Measurements from ENCODE around the gene GNL3. TPM values are rescaled to one million over a fixed set of nuclear protein-coding genes. Genes with fewer than 3 reads are reported as not detected.

GNL3 gene
- total and polyA plus RNA-seq, 5 experiments from 2014 or later = 41.8 to 109 (median 77.5) TPM

GRCh38 chr3:52707585-52707984 lies 21.8 kb downstream of the GNL3 start:
- peaks cover 0 to 30% (median 2%) of the 10 kb centered on the region in 3 donors for H3K36me3 Mint-ChIP-seq
- no peaks in the 10 kb centered on the region for H3K9me3 Mint-ChIP-seq
- H3K4me3 Mint-ChIP-seq = peak overlapping the region; percentile 43 to 94 (median 73)
- DNase-seq (no peak), ATAC-seq (no peak)
- POLR2A ChIA-PET = interaction anchor here (5.7 kb wide), 1 partner anchor 12 kb away, joined by 43 read pairs; no protein-coding TSS in a partner anchor
- peaks cover 14 to 47% (median 33%) of the 10 kb centered on the region in 4 donors for H3K4me1 Mint-ChIP-seq
- peak overlapping the region in 8 of 10 donors; percentile 62 to 85 (median 79) for H3K27ac Mint-ChIP-seq
- no peaks in the 10 kb centered on the region for H3K27me3 Mint-ChIP-seq

- Mint-ChIP-seq H3K4me1 (peaks cover 9 to 29% (median 16%) of the 10 kb centered on the region in 4 donors), H3K36me3 (peaks cover 0 to 33% (median 2%) of the 10 kb centered on the region in 3 donors), H3K4me3 (no peak overlapping the region), H3K27ac (peak overlapping the region in 5 of 10 donors; percentile 13 to 87 (median 32)), H3K9me3 (no peaks in the 10 kb centered on the region), H3K27me3 (no peaks in the 10 kb centered on the region)
- no peak for DNase-seq
- POLR2A ChIA-PET = no interaction called here
- no peak for ATAC-seq
These were observed 24.7 kb downstream of the GNL3 start for GRCh38 chr3:52710512-52710911.

DNA sequence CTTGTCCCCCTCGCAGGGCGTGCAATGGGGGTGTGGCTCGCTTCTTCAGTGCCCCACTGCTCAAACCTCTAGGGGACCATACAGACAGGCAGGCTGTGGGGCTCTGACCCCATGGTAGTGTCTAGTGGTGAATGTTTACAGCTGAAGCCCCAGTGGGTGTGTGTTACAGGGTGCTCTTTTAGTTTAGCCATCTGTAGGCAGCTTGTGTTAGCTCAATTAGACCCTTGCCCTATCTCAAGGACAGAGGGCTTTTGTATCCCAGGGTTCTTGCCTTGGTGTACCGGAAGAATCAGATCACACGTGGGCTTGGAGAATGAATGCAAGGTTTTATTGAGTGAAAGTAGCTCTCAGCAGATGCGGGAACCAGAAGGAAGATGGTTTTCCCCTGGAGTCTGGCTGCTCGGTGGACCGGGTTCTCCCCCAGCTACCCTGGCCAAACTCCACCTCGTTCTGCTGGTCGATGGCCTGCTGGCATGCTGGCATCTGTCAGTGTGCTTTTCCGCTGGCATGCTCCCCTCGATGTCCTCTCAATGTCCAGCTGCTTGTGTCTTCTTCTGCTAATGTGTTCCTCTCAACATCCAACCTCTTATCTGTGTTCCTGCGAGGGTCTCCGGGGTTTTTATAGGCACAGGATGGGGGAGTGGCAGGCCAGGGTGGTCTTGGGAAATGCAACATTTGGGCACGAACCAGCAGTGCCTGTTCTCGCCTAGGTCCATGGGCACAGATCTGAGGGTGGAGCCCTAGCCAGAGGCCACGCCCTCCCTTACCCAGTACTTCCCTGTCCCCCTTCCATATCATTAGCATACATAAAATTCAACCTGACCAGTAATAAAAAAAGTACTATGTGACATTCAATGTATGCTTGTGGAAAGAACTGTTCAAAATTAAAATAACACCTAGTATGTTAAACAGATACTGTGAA lies 26.7 kb downstream of the GNL3 start:
- POLR2A ChIA-PET = no interaction called here

GRCh38 chr3:52714335-52715302 lies 28.8 kb downstream of the GNL3 start:
- POLR2A ChIA-PET = interaction anchor here (0.7 to 1.2 kb wide), 2 partner anchors 15 to 269 kb away, joined by 3 to 4 read pairs; no protein-coding TSS in a partner anchor
- peaks cover 0 to under 1% (median 0%) of the 10 kb centered on the region in 9 donors for H3K9me3 Mint-ChIP-seq
- DNase-seq (peak in 1 of 10 donors; percentile 4), ATAC-seq (no peak)
- H3K27ac Mint-ChIP-seq = no peak overlapping the region
- H3K36me3 Mint-ChIP-seq = peaks cover 0 to 17% (median 5%) of the 10 kb centered on the region in 3 donors
- H3K27me3 Mint-ChIP-seq = no peaks in the 10 kb centered on the region
- peaks cover 2 to 11% (median 5%) of the 10 kb centered on the region in 4 donors for H3K4me1 Mint-ChIP-seq
- H3K4me3 Mint-ChIP-seq = no peak overlapping the region

More for the DNA sequence above, 26.7 kb downstream of the GNL3 start:
- Mint-ChIP-seq H3K4me1 (peaks cover 4 to 17% (median 10%) of the 10 kb centered on the region in 4 donors), H3K36me3 (peaks cover 0 to 31% (median 2%) of the 10 kb centered on the region in 3 donors), H3K4me3 (no peak overlapping the region), H3K9me3 (no peaks in the 10 kb centered on the region), H3K27ac (peak overlapping the region in 5 of 10 donors; percentile 3 to 78 (median 47)), H3K27me3 (no peaks in the 10 kb centered on the region)
- ATAC-seq (no peak), DNase-seq (no peak)

- no peak for DNase-seq
- Mint-ChIP-seq H3K9me3 (peaks cover 0 to 2% (median 0%) of the 10 kb centered on the region in 9 donors), H3K4me1 (peaks cover 10 to 20% (median 12%) of the 10 kb centered on the region in 4 donors), H3K4me3 (no peak overlapping the region), H3K27ac (peak overlapping the region in 1 of 10 donors; percentile 79), H3K36me3 (peaks cover 0 to 6% (median 5%) of the 10 kb centered on the region in 3 donors), H3K27me3 (no peaks in the 10 kb centered on the region)
- POLR2A ChIA-PET = no interaction called here
- no peak for ATAC-seq
These were observed 30.0 kb downstream of the GNL3 start for GRCh38 chr3:52715714-52716305.

DNA sequence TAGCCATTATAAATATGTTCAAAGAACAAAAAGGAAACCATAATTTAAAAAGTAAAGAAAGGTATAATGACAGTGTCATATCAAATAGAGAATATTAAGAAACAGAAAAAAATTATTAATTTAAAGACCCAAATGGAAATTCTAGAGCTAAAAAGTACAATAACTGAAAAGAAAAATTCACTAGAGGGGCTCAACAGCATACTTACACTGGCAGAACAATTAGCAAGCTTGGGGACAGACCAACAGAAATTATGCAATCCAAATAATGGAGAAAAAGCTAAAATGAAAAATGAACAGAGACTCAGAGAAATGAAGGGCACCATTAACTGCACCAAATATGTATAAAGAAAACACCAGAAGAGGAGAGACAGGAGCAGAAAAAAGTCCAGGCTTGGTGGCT lies 33.8 kb downstream of the GNL3 start:
- H3K27ac Mint-ChIP-seq = peak overlapping the region in 8 of 10 donors; percentile 65 to 93 (median 88)
- ATAC-seq (no peak), DNase-seq (no peak)
- H3K4me1 Mint-ChIP-seq = peaks cover 12 to 40% (median 29%) of the 10 kb centered on the region in 4 donors
- POLR2A ChIA-PET = interaction anchor here (5.7 kb wide), 1 partner anchor 14 kb away, joined by 43 read pairs; the partner anchor contains the start of genes GLT8D1 and SPCS1
- peaks cover 0 to 5% (median 4%) of the 10 kb centered on the region in 3 donors for H3K36me3 Mint-ChIP-seq
- H3K27me3 Mint-ChIP-seq = no peaks in the 10 kb centered on the region
- H3K9me3 Mint-ChIP-seq = peaks cover 0 to 2% (median 0%) of the 10 kb centered on the region in 9 donors
- H3K4me3 Mint-ChIP-seq = peak overlapping the region in 3 of 10 donors; percentile 13 to 66 (median 64)

DNA sequence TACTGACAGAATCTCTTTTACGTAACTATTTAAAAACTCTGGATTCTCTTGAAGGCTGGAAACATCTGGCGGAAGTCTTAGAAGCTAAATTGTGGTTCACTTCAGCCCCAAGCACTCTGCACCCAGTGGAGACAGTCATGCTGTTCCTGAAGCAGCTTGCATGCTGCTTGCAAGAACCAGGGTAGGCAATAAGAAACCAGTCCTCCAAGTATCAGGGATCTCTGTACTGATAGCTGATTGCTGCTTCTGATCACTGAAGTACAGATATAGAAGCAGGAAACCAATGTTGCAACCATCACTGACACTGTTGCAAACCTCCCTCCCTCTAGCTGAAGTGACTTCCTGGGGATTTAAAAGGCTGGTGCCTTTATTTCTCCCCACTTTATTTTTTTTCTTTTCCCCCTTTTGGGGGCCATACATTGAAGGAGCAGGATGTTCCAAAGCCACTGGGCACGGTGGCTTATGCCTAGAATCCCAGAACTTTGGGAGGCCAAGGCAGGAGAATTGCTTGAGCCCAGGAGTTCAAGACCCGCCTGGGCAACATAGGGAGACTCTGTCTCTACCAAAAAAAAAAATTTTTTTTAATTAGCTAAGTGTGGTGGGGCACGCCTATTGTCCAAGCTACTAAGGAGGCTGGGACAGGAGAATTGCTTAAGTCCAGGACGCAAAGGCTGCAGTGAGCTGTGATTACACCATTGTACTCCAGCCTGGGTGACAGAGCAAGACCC lies 35.3 kb downstream of the GNL3 start:
- peaks cover 0 to 8% (median 5%) of the 10 kb centered on the region in 3 donors for H3K36me3 Mint-ChIP-seq
- H3K27ac Mint-ChIP-seq = peak overlapping the region; percentile 84 to 93 (median 91)
- peaks cover 12 to 40% (median 29%) of the 10 kb centered on the region in 4 donors for H3K4me1 Mint-ChIP-seq
- DNase-seq (peak in 7 of 10 donors; percentile 13 to 61 (median 34)), ATAC-seq (peak; percentile 80 to 91)
- peaks cover 0 to 2% (median 0%) of the 10 kb centered on the region in 9 donors for H3K9me3 Mint-ChIP-seq
- H3K27me3 Mint-ChIP-seq = no peaks in the 10 kb centered on the region
- peak overlapping the region; percentile 29 to 77 (median 66) for H3K4me3 Mint-ChIP-seq
- POLR2A ChIA-PET = interaction anchor here (0.5 to 5.7 kb wide), 3 partner anchors 15 to 43 kb away, joined by 3 to 43 read pairs (median 4); partner anchors contain the start of genes GLT8D1 and SPCS1

DNA sequence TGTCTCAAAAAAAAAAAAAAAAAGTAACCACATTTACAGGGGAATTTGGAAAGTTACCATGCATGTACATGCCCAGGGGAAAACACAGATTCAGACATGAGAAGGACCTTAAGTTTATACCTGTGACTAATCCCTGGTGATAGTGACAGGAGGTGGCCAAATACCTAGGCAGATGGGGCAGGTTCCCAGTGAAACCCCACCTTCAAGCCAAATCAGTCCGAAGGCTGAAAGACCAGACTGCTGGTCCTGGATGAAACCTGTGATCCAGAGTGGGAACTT lies 35.8 kb downstream of the GNL3 start:
- H3K27me3 Mint-ChIP-seq = no peaks in the 10 kb centered on the region
- peak overlapping the region in 9 of 10 donors; percentile 87 to 93 (median 91) for H3K27ac Mint-ChIP-seq
- peaks cover 12 to 38% (median 29%) of the 10 kb centered on the region in 4 donors for H3K4me1 Mint-ChIP-seq
- ATAC-seq (no peak), DNase-seq (no peak)
- H3K9me3 Mint-ChIP-seq = peaks cover 0 to 2% (median 0%) of the 10 kb centered on the region in 9 donors
- H3K36me3 Mint-ChIP-seq = peaks cover 0 to 8% (median 5%) of the 10 kb centered on the region in 3 donors
- H3K4me3 Mint-ChIP-seq = no peak overlapping the region
- POLR2A ChIA-PET = interaction anchor here (5.7 kb wide), 1 partner anchor 16 kb away, joined by 43 read pairs; the partner anchor contains the start of genes GLT8D1 and SPCS1

DNA sequence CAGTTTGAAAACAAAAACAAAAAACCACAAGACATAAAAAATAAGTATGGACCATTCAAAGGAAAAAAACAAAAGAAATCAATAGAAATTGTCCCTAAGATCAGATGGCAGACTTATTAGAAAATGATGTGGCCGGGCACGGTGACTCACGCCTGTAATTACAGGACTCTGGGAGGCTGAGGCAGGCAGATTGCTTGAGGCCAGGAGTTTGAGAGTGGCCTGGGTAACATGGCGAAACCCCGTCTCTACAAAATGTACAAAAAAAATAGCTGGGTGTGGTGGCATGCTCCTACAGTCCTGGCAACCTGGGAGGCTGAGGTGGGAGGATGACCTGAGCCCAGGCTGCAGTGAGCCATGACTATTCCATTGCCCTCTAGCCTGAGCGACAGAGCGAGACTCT lies 36.7 kb downstream of the GNL3 start:
- peaks cover 12 to 36% (median 29%) of the 10 kb centered on the region in 4 donors for H3K4me1 Mint-ChIP-seq
- H3K4me3 Mint-ChIP-seq = no peak overlapping the region
- ATAC-seq (no peak), DNase-seq (no peak)
- peaks cover 0 to 10% (median 6%) of the 10 kb centered on the region in 3 donors for H3K36me3 Mint-ChIP-seq
- peak overlapping the region in 6 of 10 donors; percentile 8 to 93 (median 90) for H3K27ac Mint-ChIP-seq
- POLR2A ChIA-PET = interaction anchor here (0.9 to 5.7 kb wide), 2 partner anchors 13 to 16 kb away, joined by 4 to 43 read pairs; partner anchors contain the start of genes GLT8D1 and SPCS1
- peaks cover 0 to 2% (median 0%) of the 10 kb centered on the region in 9 donors for H3K9me3 Mint-ChIP-seq
- no peaks in the 10 kb centered on the region for H3K27me3 Mint-ChIP-seq

GRCh38 chr3:52723935-52724334 lies 38.1 kb downstream of the GNL3 start:
- no peak overlapping the region for H3K4me3 Mint-ChIP-seq
- peak overlapping the region in 1 of 10 donors; percentile 14 for H3K27ac Mint-ChIP-seq
- H3K36me3 Mint-ChIP-seq = peaks cover under 1 to 16% (median 12%) of the 10 kb centered on the region in 3 donors
- no peaks in the 10 kb centered on the region for H3K27me3 Mint-ChIP-seq
- ATAC-seq = no peak
- POLR2A ChIA-PET = no interaction called here
- DNase-seq = no peak
- H3K9me3 Mint-ChIP-seq = peaks cover 0 to 13% (median 0%) of the 10 kb centered on the region in 9 donors
- peaks cover 12 to 33% (median 29%) of the 10 kb centered on the region in 4 donors for H3K4me1 Mint-ChIP-seq

GRCh38 chr3:52724511-52724910 lies 38.7 kb downstream of the GNL3 start:
- ATAC-seq (no peak), DNase-seq (no peak)
- Mint-ChIP-seq H3K27ac (no peak overlapping the region), H3K27me3 (no peaks in the 10 kb centered on the region), H3K36me3 (peaks cover 3 to 17% (median 17%) of the 10 kb centered on the region in 3 donors), H3K4me1 (peaks cover 12 to 31% (median 29%) of the 10 kb centered on the region in 4 donors), H3K4me3 (no peak overlapping the region), H3K9me3 (peaks cover 0 to 16% (median 0%) of the 10 kb centered on the region in 9 donors)
- POLR2A ChIA-PET = no interaction called here

Data from naive thymus-derived CD8-positive, alpha-beta T cell (primary cell).